ENCODE data around the gene TBC1D22A.

- TF ChIP-seq CTCF (conservative IDR thresholded peaks at IDR 0.05; ENCODE audit: low read length) (no peak), EZH2phosphoT487 (IDR thresholded peaks at IDR 0.05; ENCODE audit: borderline replicate concordance, low read depth, low read length) (no peak)
These were observed 269.9 kb downstream of the TBC1D22A start for GRCh38 chr22:47032091-47032943.

All from OCI-LY7 (cell line).